Jurkat, Clone E6-1 (cell line): Measurements from ENCODE around the gene GFPT1.

ENCODE experiments used
- DNase-seq: peaks from one replicate; pipeline ENCODE4 v3.0.0-alpha.2; 2011; ENCODE audit warnings: low read depth, low spot score
- H3K4me3 ChIP-seq: 2 replicates; pipeline ENCODE4 v1.5.1; 2011; ENCODE audit warnings: mild to moderate bottlenecking, low read length, control low read depth, moderate library complexity

Gene GFPT1

DNA sequence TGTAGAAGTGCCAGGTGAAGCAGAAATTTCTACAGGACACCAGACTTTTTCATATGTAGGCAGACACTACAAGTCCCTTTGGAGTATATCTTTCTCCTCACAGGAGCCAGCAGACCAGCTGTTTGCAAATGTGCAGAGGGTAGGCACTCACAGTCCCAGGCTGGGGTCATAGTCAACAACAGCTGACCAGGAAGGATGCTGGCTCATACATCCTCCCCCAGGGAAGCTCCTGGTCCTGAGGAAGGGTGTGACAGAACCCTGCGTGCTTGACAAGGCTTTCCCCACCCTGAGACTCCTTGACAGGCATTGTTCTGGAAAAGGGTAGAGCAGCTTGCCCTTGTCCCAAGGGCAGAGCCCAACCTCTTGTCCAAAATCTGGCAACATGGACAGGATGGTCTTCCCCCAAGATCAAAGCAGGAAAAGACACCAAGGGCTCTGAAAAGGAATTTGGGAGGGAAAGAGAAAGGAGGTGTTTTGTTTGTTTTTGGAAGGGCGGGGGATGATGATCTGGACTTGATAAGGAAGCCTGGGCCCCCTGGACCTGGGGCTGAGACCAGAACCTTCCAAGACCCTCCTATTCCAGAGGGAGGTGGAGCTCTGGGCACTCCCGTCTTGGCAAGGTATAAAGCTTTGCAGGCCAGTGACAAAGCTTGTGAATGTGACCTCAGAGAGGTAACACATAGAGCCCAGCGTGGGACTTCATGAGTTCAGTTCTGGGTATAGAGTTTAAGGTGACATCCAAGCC lies 87.1 kb downstream of the GFPT1 start:
- DNase-seq = no peak
- no peak overlapping the region for H3K4me3 ChIP-seq

DNA sequence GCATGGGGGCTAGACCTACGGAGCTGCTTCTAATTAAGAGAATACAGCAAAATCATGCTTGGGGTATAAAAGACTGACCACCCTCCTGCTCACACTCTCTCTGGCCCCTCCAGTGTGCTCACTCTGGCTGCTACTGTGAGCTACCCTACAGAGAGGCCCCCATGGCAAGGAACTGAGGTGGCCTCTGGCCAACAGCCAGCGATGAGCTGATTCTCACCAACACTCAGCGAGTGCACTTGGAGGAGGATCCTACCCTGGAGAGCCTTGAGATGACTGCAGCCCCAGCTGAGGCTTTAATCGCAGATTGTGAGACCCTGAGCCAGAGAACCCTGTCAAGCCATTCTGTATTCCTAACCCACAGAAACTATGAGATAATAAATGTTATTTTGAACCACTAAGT lies 88.2 kb downstream of the GFPT1 start:
- DNase-seq = no peak
- no peak overlapping the region for H3K4me3 ChIP-seq

DNA sequence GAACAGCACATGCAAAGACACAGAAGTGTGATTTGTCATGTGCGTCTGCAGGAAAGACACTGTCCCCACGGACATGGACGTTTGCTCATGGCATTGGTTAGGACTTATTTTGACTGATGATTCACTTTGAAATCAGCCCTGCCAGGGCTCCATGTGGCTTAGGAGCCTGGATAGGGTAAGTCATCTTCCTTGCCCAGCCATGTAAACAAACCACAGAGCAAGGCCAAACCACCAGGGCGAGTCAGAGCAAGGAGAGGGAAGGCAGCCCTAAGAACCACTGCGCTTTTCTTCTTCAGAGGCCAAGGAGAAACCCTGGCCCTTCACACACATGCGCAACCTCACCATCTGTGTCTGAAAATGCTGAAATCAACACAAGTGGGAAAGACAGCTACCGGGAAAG lies 88.8 kb downstream of the GFPT1 start:
- no peak overlapping the region for H3K4me3 ChIP-seq
- no peak for DNase-seq

DNA sequence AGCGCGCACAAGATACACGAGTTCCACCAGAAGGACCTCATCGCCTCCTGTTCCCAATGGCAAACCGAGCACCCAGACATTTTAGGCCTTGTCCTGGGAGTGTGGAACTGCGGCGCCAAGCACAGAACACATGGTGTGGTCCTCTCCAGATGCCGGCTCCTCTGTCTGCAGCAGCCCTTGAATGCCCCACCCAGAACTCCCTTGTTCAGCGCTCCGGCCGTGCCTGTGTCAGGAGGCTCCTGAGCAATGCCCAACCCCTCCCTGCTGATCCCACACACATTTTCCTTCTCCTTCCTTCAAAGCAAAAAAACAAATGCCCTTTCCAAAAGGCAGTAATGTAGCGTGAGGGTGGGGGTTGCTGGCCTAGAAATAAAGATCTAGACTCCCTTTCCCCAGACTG lies 89.8 kb downstream of the GFPT1 start:
- DNase-seq = no peak
- H3K4me3 ChIP-seq = no peak overlapping the region

DNA sequence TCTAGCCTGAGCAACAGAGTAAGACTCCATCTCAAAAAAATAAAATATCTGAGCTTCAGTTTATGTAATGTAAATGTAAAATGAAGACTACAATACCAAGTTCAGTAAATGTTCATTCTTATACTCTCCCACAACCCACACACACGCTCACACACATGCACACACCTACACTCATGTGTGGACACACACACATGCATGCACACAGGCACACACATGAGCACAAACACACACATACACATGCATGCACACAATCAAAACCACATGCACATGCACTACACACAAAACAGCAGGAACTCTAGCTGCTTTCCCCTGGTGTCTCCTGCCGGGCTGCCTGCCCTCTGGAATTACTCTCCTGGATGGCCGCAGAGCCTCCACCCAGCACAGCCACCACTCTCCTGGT lies 90.6 kb downstream of the GFPT1 start:
- H3K4me3 ChIP-seq = no peak overlapping the region
- DNase-seq = no peak

DNA sequence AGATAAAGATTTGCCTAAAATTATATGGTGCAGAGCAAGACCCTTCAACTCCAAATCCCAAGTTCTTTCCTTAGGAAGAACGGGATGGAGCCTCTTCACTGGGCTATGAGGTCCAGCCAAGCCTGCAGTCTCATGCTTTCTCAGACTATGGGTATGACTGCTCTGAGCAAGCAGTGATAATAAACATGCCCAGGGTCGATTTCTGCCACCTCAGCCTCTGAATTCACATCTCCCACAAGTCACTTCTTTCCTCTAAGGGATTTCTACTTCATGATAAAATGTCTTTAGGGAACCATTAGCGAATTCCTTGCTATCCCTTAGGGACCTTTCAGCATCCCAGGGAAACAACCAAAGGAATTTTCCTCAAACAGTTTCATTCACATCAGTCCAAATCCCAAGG lies 94.8 kb downstream of the GFPT1 start:
- no peak for DNase-seq
- H3K4me3 ChIP-seq = no peak overlapping the region

DNA sequence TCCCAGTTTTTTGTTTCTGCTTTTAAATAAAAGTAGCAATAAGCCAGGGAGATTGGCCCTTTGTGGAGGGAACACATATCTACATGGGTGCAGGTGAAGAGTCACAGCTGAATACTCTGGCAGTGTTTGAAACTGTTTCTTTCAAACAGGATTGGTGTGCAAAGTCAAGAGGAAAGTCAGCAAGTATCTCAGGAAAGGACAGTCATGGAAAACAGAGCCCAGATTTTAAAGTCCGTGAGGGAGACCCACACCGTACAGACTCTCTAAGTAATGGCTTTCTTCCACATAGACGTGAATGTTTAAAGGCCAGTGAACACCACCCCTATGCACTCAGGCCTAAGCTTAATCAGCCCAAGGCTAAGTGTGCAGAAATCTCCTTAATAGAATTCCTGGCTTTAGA lies 95.3 kb downstream of the GFPT1 start:
- DNase-seq = no peak
- no peak overlapping the region for H3K4me3 ChIP-seq

DNA sequence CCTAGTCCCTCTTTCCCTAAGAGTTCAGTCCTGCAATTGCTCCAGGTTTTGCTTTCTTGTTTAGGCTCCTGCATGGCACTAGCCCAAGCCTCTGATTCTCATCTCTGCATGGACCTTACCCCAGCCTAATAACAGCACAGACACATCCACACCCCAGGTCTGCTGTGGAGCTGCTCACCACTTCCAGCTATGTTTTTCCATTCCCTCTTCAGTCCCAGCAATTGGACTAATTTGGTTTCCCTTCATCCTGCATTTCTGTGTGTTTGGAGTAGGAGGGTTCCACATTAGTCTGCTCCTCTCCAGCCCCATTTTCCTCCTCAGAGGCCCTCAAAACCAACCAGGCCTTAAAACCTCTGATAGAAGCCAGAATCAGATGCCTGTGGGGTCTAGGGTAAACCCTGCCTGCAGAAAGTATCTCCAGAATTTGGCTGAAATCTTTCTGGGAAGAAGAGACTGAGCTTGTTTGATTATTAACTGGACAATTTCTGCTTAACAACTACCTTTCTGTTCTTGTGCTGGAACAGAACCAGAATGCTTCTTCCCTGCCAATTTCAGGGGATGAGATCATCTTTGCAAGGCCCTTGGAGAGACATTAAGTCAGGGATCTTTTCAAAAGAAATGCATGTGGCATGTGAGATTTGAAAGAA lies 95.9 kb downstream of the GFPT1 start:
- no peak for DNase-seq
- no peak overlapping the region for H3K4me3 ChIP-seq

DNA sequence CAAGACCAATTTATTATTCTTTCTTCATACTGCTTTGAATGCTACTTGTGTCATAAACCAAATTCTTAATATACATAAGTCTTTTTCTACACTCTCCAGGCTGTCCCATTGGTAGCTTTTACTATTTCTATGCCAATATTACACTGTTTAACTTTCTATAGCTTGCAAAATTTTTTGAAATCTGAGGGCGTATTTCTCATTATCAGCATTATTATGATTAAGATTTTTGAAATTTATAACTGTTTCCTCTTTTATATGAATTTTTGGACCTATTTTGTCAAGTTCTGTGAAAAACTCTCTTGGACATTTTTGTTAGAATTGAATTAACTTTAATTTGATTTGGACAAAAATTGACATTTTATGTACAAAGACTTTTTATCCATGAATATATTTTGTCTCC lies 98.6 kb downstream of the GFPT1 start:
- no peak for DNase-seq
- no peak overlapping the region for H3K4me3 ChIP-seq

DNA sequence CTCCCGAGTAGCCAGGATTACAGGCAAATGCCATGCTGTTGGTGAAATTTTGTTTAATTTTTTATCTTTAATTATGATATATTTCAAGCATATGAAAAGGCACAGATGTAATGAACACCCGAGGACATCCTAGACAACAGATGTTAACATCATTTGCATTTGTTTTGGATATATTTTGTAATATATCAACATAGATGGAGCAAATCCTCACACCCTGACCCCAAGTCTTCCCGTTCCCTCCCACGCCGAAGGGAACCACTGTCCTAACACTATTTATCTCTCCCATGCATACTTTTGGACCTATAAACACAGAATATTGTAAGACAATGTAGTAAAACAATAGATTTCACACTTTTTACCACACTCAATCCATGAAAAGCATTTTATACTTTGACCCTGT lies 99.5 kb downstream of the GFPT1 start:
- no peak for DNase-seq
- no peak overlapping the region for H3K4me3 ChIP-seq

DNA sequence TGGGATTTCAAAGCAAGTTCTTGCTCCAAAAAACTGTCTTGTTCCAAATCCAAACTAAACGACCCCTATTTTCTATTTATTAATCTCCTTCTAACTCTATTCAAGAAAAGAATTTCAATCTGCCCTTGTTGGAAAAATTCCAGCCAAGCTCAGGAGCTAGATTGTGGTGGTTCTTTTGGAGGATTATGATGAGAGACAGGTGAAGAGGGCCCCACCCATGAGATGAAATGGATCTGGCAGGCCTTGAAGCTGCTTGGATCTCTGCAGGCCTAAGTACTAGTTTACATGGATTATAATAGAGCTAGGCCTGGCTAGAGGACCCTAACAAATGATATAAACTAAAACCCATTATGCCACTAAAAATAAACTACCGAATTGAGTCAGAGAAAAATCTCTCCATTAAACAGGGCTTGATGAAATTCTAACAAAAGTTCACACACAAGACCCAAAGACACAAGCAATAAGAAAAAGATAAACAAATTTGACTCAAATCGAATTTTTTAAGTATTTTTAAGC lies 101.6 kb downstream of the GFPT1 start:
- no peak overlapping the region for H3K4me3 ChIP-seq
- no peak for DNase-seq

DNA sequence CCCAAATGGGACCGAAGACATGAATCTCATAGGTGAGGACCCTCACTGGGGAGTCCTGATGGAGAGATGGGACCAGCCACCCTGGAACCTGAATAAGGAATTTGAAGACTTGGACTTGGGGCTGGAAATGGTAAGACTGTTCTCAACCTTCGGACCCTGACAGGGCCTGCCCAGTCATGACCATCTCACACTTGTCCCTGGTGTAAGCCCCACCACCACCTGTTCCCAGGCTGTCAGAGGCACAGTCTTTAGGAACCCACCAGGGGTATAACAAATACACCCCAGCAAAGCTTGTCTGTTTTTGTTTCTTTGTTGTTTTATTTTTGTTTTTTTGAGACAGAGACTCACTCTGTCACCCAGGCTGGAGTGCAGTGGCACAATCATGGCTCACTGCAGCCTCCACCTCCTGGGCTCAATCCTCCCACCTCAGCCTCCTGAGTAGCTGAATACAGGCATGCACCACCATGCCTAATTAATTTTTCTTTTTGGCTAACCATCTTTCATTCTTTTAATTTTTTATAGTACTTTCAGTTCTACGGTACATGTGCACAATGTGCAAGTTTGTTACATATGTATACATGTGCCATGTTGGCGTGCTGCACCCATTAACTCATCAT lies 106.1 kb downstream of the GFPT1 start:
- no peak overlapping the region for H3K4me3 ChIP-seq

DNA sequence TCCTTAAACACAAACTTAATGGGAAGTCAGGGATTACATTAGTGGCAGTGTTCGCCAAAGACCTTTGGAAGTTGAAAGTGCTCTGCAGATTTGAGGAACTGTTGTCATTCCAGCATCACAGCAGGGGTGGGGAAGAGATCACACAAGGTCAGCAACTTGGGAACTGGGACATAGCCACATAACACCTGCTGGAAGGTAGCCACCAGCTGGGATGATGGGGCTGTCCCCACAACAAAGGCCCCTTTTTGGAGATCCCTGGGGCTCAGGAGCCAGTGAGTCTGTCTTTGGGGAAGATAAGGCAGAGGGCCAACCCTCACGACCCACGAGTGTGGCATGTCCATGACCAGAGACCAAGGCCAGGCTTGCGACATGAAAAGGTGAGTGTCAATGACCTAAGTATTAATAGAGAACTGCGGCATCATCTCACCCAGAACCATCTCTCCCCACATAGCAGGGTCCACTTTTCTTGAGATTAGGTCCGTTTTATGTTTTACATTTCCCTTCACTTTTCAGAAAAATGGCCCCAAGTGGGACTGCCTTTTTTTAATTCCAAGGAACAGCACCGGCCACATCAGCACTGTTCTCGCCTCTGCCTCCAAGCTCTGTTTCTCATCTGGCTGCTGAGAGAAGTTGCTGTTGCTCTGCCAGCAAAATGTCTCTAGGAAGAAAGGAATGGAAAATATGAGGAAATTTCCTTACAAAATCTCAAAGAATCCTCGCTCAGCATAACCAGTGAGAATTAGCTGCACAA lies 106.9 kb downstream of the GFPT1 start:
- no peak overlapping the region for H3K4me3 ChIP-seq
- DNase-seq = no peak

More for the DNA sequence above, 106.1 kb downstream of the GFPT1 start:
- no peak for DNase-seq

DNA sequence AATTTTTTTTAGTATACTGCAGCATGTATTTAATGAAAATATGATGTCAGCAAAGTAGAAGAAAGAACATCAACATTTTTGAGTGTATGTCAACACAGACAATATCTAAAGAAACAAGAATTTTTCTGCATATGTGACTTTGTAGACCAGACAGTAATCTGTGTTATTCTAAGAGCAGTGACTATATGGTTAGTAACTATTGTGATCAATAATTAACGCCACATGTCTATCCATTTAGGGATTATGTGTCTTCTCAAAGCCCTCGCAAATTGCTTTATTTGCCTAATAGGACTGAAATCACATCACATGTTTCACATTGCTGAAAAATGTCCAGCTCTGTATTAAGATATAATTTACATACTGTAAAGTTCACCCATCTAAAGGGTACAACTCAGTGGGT lies 107.8 kb downstream of the GFPT1 start:
- no peak for DNase-seq
- H3K4me3 ChIP-seq = no peak overlapping the region

DNA sequence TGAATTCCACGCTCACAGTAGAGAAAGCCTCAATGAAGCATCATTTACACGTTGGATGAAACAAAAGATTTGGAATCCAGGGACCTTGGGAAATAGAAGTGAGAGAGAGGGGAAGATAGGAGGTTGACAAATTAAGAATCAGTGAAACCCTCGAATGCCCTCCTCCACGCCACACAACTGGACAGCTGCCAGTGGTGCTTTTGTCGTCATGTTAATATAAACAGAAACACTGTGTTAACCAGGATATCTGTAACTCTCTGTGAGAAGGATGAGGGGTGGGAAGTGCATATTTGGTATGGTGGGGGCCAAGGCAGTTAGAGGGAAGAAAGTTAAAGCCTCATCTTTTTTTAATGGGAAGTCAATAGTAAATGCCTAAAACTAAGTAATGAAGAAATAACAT lies 108.7 kb downstream of the GFPT1 start:
- no peak for DNase-seq
- H3K4me3 ChIP-seq = no peak overlapping the region

DNA sequence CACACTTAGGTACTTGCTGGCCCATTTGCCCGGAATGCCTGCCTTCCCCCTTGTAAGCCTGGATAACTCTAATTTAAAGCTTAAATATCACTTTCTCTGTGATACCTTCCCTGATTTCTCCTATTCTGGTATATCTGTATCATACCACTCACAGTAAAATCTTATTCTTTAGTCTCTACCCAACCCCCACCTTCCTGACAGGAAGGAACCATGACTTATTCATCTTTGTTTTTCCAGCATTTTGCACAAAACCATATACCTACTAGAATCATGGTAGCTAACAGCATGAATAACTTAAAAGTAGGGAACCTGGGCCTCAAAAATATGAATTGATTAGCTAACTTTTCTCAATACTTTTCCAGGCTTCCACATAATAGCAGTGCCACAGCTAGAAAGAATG lies 111.5 kb downstream of the GFPT1 start:
- H3K4me3 ChIP-seq = no peak overlapping the region
- DNase-seq = no peak

DNA sequence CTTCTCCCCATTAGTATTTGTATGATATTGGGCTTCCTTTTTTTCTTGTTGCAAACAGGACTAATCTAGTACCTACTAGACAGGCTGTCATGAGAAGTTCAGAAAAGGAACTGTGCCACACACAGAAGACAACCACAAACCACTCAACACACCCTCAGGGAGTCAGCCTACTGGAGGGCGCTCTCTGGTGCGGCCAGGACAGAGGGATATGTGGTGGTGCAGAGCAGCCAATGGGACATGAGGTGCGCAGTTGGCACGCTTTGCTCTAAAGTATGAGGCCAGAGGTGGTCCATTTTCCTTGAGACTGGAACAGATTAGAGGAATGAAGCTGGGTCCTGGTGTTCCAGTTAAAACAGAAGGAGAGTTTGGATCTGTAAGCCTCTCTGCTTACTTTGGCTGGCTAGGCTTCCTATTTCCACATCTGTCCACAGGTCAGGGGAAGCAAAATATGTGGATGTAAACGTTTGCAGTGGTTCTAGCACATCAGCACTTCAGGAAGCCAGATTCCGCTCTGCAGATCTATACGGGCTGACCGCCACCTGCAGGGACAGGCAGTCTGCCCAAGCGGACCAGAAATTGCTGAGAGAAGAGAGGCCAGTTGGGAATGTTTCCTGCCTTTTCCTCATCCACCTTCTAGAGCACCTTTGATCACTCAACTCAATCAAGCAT lies 114.1 kb downstream of the GFPT1 start:
- DNase-seq = peak; percentile 44
- H3K4me3 ChIP-seq = no peak overlapping the region

DNA sequence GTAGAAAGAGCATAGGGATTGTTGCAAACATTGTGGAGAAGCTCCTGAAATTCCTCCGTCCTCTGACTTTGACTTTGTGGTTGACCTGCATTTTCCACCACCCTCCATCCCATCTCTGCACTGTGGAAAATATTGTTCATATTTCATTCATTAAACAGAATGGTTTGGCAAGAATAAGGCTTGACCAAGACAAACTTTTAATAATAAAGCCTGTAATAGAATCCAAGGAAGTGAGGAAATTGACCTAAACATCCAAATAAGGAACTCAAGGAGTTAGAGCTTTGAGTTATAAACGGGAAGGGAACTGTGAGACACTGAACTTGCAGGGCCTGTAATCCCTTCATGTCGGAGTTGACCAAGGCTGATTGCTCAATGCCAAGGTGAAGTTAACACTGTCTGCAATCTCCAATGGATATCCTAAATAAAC lies 115.2 kb downstream of the GFPT1 start:
- no peak for DNase-seq
- no peak overlapping the region for H3K4me3 ChIP-seq
